Stimulated activated CD4-positive, alpha-beta T cell treated with anti-CD3 and anti-CD28 coated beads, Interleukin-4, amount 100 ng/mL, for 4 hours (primary cell): ENCODE measurements around the gene NR2F1-AS1.
"Not testable (repeated sequence)": the region's sequence is repeated elsewhere in the genome, so short reads cannot be mapped to it uniquely, and the experiment has no call there.

Source experiments
- DNase-seq, 2 experiments: peaks; one replicate each; pipeline ENCODE4 v3.0.0-alpha.2; 2020

NR2F1-AS1 gene

DNA sequence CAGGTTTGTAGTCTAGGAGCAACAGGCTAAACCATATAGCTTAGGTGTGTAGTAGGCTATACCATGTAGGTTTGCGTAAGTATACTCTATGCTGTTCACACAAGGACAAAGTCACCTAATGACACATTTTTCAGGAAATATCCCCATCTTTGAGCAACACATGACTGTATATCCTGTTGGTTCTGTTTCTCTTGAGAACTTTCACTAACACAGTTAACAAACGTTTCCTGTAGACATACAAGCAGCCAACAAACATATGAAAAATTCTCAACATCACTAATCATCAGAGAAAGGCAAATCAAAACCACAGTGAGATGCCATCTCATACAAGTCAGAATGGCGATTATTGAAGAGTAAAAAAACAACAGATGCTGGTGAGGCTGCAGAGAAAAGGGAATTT is 68.2 kb downstream of the NR2F1-AS1 start:
- DNase-seq: no peak

DNA sequence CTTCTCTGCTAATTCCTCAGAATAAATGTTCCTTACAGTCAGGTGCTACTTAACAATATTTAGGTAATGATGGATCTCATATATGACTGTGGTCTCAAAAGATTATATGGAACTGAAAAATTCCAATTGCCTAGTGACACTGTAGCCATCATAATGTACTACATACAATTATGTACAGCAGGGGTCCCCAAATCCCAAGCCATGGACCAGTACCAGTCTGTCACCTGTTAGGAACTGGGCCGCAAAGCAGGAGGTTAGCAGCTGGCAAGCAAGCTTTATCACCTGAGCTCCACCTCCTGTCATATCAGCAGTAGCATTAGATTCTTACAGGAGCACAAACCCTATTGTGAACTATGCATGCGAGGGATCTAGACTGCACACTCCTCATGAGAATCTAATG is 69.6 kb downstream of the NR2F1-AS1 start:
- DNase-seq: no peak

DNA sequence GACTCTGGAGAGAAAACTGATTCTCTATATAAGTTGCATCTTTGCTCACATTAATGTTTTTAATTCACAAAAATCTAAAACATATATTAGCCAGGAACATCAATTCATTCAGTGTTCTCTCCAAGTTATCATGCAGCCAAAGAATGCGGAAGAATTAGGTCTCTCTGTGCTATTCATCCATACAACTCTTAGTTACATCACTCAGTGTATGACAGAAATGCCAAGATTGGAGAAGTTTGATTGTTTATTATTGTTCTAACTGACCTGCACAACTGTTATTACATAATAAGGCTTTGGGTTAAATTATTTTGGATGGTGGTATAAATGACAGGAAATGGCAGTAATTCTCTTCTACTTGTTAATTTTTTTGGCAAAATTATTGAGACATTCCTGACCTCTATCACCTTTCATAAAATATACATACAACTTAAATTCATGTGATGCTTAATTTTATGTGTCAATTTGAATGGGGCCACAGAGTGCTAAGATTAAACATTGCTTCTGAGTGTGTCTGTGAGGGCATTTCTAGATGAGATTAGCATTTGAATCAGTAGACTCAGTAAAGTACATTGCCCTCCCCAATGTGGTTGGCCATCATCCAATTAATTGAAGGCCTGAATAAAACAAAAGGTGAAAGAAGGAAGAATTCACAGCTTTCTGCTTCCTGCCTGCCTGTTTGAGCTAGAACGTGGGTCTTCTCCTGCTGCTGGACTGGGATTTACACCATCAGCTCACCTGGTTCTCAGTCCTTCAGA is 70.2 kb downstream of the NR2F1-AS1 start:
- DNase-seq: no peak

DNA sequence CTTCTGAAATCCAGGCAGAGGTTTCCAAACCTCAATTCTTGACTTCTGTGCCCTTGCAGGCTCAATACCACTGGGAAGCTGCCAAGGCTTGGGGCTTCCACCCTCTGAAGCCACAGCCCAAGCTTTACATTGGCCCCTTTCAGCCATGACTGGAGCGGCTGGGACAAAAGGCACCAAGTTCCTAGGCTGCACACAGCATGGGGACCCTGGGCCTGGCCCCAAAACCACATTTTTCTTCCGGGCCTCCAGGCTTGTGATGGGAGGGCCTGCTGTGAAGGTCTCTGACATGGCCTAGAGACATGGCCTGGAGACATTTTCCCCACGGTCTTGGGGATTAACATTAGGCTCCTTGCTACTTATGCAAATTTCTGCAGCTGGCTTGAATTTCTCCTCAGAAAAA is 75.5 kb downstream of the NR2F1-AS1 start:
- DNase-seq: not testable (repeated sequence)

DNA sequence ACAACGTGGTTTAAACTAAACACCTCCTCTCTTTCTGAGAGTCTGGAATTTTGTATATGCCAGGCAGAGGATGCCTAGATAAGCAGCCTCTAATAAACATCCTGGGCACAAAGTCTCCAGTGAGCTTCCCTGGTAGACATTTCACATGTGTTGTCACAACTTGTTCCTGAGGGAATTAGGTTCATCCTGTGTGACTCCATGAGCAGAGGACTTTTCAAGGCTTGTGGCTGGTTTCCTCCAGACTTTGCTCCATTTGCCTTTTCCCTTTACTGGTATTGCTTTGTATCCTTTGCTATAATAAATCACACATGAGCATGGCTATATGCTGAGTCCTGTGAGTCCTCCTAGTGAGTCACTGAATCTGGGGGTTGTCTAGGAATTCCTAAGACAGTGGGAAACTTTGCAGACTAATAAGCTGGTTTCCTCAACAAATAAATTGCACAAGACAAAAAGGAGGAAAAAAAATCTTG is 77.4 kb downstream of the NR2F1-AS1 start:
- no peak for DNase-seq

DNA sequence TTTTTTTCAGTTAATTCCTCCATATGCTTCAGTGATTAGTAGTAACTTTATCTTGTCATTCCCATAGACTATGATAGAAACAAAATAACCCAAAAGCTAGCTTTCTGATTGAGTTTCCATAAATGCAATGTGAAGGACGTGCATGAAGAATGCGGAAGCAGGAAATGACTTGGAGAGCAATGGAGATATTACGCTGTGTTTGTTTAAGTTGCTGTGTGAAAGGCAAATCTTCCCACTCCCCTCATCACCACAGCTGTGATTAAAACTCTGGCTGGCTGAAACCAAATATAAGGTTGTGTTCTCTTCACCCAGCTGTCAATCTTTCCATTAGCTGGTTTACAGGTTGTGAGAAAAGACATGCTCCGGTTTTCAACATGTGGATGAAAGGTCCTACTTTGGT is 83.9 kb downstream of the NR2F1-AS1 start:
- no peak for DNase-seq

DNA sequence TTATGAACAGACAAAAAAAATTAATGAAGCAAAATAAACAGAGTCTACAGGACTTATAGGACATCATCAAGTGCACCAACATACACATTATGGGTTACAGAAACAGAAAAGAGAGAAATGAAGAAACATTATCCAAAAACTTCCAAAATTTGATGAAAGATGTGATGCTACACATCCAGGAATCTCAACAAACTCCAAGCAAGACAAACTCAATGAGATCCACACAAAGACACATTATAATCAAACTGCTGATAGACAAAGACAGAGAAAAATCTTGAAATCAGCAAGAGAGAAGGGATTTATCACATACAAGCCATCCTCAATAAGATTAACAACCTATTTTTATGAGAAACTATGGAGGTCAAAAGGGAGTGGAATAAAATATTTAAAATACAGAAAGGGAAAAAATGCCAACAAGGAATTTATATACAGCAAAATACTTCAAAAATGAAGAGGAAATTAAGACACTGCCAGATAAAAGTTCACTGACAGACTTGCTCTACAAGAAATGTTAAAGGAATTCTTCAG is 101.0 kb downstream of the NR2F1-AS1 start:
- DNase-seq: no peak

DNA sequence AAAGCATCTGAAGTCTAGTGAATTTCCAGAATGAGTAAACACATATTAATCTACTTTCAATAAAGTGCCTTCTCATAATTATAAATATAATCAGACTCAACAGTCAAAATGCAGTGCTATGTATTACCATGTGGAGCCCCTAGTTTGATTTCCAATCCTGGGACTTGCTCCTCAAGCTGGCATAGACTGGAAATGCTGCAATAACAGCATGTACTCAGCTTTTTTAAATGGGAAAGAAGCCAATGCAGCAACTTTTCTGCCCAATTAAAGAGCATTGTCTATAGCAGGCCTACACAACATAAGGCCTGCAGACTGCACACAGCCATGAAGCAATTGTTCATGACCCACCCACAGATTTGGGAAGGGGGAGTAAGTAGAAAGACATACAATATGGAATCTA is 103.2 kb downstream of the NR2F1-AS1 start:
- no peak for DNase-seq

DNA sequence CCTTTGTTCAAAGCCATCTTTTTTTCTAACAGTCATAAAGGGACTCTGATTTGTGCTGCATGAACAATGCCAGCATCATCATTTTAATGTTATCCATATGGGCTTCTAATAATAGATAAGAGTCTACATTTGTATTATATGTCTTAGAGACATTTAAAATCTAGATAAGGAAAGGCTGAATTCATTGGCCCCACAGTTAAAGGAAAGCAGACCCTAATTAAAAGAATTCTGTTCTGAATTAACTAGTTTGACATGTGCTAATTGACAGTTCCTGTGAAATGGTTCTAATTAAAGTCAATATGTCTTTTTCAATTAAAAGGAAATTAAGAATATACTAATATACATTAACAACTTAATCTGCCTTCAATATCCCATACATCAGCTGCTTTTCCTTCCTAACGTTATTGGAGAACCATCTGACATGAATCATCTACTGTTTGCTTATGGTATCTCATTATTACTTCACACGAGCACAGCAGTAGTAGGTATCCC is 104.7 kb downstream of the NR2F1-AS1 start:
- DNase-seq: no peak

DNA sequence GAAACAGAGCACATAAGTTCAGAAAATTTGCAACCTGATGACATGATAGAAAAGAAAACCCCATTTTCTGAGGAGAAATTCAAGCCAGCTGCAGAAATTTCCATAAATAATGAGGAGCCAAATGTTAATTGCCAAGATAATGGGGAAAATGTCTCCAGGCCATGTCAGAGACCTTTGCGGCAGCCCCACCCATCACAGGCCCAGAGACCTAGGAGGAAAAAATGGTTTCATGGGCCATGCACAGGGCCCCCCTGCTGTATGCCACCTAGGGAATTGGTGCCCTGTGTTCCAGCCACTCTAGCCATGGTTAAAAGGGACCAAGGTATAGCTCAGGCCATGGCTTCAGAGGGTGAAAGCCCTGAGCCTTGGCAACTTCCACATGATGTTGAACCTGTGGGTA is 118.1 kb downstream of the NR2F1-AS1 start:
- DNase-seq: no peak

DNA sequence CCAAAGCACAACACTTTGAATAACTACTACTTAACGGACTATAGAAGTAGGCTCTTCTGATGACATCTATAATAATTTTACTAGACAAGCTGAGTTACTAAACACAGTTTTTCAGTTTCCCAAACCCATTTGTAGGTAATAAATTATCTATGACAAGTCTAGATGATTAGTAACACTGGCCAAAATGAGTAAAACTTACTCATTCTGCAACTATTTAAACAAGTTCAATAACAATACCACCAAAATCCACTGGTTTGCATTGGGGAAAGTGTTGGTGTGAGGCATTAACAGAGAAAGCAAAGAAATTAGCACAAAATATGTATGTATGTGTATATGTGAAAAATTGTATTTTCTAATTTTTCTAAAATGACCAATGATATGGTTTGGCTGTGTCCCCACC is 119.3 kb downstream of the NR2F1-AS1 start:
- DNase-seq: no peak

DNA sequence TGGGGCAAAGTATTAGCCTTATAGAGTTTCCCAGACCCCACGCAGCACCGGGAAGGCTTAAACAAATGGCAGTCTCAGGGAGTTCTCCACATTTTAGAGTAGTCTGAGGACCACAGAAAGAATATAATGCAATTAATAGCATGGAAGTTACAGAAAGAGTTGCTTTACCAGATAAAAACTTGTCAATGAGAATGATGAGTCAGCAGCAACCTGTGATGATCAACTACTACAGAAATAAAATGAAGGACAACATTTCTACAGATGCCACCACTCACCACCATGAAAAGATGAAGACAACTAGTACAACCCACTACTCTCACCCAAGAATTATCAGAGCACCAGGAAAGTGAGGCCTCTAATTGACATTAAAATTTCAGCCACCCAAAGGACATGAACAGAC is 120.7 kb downstream of the NR2F1-AS1 start:
- DNase-seq: no peak

DNA sequence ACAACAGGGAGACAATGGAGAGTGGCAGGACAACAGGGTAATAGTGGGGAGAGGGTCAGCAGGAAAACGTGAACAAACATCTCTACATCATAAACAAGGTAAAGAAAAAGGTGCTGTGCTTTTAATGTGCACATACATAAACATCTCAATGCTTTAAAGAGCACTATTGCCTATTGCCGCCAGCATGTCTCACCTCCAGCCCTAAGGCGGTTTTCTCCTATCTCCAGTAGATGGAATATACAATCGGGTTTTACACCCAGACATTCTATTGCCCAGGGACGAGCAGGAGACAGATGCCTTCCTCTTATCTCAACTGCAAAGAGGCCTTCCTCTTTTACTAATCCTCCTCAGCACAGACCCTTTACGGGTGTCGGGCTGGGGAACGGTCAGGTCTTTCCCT is 124.2 kb downstream of the NR2F1-AS1 start:
- DNase-seq: not testable (repeated sequence)

DNA sequence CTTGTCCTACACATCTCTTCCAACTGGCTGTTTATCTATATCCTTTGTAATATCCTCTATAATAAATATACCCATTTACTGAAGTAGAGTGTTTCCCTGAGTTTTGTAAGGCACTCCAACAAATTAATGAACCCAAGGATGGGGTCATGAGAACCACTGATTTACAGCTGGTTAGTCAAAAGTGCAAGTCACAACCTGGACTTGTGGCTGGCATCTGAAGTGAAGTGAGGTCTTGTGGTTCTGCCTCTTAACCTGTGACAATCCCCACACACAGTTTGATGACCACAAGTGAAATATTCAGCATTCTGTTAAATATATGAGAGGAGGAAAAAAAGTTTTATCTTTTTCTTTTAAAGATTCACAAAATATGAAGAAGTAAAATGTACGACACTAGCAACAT is 126.1 kb downstream of the NR2F1-AS1 start:
- no peak for DNase-seq

DNA sequence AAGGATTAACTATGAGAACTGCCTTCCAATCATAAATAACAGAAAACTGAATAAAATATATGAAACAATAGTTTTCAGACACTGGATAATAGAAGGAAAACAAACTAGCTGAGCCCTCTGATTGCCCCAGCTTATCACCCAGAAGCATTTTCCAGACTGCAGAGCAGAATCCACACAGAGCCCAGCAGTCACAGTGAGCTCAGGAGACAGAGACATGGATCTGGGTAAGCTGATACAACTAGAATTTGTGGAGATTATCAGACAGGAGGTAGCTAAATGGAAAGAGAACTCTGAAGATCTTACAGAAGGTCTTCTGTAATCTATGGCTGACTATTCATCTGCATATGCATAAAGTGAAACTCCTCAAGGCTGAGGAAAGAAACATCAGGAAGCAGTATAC is 128.8 kb downstream of the NR2F1-AS1 start:
- DNase-seq: no peak

DNA sequence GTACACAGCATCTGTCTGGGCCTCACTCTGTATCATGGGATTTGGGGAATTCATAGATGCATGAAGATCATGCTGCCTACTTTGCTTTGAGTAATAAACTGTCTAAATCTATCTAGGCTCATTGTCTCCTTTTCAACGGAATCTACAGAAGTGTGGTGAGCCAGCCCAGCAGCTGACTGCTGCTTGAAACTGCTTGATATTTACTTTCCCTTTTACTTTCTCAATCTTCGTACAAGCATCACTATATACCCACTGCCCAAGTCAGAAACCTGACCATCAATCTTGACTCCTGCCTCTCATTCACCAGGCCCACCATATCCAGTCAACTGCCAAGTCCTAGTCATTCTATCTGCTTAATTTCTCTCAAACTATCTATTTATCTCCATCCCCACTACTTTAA is 142.9 kb downstream of the NR2F1-AS1 start:
- no peak for DNase-seq

DNA sequence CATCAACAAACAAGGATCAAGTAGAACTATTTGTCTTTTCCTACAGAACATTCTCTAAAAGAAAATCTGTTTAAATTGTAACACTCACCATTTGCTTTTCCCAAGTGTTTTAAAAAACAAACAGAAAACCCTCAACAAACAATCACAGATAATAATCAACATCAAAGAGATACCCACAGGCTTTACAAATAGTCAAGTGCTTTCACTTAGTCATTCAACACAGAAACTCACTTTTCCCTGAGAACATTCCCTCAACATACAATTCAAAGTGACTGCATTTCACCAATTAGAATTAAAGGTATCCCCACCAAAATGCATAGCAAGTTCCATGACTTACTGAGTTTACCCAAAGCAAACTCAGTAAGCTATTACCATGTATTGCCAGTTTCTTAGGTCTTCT is 144.9 kb downstream of the NR2F1-AS1 start:
- no peak for DNase-seq

DNA sequence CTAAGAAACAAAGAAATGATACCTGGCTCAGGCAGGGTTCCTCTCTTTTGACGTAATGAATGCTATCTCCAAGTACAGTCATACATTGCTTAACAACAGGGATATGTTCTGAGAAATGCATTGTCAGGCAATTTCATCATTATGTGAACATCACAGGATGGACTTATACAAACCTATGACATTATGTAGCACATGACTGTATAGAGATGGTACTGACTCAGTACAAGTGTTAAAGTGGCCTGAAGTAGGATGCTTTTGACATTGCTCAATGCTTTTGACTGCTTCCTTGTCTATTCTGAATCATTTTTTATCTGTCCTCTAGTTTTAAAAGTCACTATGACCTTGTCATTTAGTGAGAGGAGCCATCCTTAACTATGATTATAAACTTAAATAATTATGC is 147.6 kb downstream of the NR2F1-AS1 start:
- DNase-seq: no peak

DNA sequence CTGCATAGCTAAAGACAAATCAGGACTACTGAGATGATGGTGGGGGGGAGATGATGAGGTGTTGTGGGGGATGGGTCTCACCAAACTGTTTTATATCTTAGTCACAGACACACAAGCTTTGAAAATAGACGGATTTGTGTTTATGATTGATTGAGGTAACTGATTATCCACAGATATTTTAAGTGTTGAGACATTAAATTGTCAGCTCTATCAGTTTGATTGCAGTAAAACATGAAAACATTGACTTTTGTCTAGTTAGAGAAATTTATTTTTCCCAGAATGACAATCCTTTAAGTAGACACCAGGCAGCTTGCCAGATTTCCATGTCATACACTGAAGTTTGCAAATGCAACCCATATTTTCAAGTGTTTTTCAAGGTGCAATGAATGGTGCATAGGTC is 149.8 kb downstream of the NR2F1-AS1 start:
- DNase-seq: no peak

DNA sequence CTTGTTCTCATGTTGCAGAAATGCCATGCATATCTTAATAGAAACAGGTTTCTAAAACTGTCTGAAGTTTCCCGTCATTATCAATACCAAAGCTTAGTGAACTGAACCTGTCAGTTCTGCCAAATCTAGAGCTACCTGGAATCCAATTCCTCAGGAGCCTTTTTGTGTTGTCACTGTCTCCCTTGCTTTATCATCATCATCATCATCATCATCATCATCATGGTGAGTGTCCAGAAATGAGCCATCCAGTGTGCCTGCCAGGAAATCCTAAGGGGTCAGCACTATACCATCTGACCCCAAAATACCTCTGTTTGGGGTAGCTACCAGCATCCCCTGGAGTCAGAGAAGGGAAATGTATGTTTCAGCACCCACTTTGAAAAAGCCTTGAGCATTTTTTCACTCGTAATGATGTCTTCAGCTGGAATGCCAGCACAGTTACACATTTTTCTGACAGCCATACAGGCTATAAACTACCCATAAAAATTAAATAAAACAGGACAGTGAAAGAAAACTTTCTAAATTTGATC is 150.3 kb downstream of the NR2F1-AS1 start:
- no peak for DNase-seq

DNA sequence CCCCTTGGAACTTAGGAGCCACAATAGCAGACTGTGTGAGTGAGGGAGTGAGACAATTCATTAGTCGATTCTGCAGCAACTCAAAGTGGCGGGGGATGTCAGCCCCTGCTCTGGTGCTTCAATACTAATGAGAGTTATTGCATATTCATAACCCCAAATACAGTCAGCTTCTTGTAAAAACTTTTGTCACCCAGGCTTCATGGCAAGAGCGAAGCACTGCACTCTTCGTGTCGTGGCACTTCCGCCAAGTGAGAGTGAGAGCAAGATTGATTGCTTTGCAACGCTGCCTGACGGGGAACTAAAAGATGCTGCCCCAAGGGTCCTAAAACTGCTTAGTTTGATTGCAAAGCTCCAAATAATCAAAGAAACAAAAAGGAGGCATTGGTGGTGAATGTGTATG is 150.9 kb downstream of the NR2F1-AS1 start:
- DNase-seq: no peak

DNA sequence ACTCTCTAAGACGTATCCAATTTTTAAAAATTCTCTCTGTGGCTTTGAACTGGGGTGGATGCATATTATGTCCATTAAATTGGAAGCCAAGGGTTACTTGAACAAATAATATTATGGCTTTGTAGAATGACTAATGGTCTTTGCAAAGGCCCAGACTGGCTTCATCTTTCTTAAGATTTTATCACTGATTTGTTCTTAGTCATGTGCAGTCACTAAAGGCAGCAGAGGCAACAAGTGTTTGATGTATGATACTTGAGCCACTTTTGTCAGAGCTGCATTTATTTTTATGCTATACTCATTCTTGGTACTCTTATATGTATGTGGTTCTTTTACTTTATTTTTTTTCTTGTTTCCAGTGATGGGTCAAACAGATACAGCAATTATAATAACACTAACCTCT is 152.2 kb downstream of the NR2F1-AS1 start:
- no peak for DNase-seq

DNA sequence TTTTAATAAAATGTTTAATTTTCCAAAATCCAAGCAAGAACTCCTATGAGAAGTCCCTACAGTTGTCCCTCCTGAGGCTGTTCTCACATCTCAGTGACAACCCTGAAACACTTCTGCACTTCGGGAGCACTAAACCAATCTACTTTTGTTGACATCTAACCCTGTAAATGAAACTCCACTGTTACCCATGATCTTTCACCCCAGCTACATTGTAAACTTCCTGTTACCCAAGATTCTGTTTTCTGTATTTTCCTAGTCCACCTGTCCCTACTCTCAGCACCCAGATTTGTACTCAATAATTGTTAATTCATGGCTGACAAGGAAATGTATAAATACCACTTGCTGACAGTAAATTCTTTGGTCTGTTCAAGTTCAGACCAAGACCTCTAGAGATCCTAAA is 153.7 kb downstream of the NR2F1-AS1 start:
- DNase-seq: no peak

DNA sequence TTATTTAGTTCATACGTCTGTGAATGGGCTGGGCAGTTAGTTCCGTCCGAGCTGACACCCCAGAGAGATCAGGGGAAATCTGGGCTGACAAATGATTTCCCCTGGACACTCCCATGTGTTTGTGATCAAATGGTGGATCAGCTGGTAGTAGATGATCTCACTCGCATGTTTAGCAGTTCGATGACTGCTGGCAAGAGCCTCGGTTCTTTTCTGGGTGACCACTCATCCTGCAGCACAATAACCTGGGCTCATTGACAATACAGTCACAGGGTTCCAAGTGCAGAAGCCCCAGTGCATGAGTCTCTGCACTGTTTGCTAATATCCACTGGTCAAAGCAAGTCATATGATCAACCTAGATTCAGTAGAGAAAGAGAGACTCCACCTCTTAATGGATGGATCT is 155.9 kb downstream of the NR2F1-AS1 start:
- no peak for DNase-seq

DNA sequence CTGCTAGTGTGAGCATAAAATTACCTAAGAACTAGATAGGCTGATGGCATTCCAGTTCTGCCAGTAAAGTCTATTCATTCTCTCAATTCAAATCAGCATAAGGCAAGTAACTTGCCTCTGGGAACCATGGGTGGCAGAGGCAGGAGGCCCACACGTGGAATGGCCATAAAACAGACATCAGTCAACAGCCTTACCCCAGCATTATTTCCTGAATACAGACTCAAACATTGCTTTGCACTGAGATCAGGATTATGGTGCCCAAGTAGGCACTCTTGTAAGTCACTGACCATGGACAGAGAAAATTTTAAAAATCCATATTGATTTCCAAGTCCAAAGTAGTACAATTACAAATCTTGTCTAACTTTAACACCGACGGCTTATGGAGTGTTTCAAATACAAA is 157.7 kb downstream of the NR2F1-AS1 start:
- DNase-seq: no peak
